GM18502 (cell line): ENCODE measurements around the gene HOATZ.

ENCODE experiments used
- ATAC-seq: cut with Tn5 transposase; IDR thresholded peaks from one replicate; pipeline ENCODE4 v1.9.1; 2021; ENCODE audit warnings: mild to moderate bottlenecking; ENCODE audit not compliant: unreplicated experiment, poor library complexity

HOATZ gene

GRCh38 chr11:111514216-111515031, at the start of gene HOATZ:
TSS of gene HOATZ (plus strand) at chr11:111514778. CDS start at chr11:111514785, 7 bp downstream.
- ATAC-seq, result no peak

DNA sequence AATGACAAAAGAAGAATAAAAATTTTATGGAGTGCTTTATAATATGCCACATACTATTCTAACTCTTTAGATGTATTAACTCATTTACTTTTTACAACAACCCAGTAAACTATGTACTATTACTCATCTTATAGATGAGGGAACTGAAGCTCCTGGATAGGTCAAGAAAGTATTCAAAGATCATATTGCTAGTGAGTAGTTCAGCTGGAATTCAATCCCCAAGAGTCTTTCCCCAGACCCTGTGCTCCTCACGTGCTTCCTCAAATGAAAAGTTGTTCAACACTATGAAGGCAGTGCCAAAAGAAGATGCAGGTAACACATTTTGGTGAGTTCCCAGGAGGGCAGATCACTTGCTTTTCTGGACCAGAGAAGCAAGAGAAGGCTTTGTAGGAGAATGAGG, 49.2 kb upstream of the HOATZ start:
- no peak for ATAC-seq

DNA sequence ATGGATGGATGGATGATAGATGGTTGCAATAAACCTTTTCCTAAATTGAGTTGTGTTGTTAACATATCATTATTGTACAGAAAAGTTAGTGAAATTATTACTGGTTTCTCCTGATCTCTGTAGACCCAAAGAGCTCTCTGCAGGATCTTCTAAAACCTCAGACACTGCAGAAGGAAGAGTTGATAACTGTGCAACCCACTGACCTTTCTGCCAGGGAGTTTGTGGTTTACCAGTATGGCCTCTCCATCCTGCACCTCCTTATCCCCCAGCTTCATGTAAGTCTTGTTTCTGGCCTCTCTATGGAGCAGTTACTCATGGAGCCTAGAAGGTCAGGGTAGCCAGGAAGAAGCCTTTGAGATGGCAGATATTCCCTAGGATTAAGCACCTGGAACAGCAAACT, 48.0 kb upstream of the HOATZ start:
- ATAC-seq, result no peak

DNA sequence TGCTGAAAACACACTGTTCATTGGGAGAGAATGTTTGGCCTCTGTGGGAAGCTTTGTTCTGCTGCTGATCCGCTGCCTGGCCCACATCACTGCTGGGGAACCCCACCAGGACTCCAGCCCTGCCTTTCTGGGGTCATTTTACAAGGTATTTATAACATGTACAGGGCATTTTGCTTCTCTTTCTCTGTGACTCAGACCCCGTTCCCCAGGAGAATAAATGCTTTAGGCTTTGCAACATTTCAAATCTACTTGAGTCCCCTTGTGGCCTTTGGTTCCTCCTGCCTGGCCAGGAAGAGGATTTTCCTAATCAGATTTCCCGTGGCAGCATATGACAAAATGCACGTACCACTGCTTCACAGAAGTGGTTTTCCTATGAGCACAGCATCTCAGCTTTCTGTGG, 45.4 kb upstream of the HOATZ start:
- no peak for ATAC-seq

GRCh38 chr11:111472228-111472627, 42.4 kb upstream of the HOATZ start:
- no peak for ATAC-seq

- ATAC-seq, result no peak
Measured at GRCh38 chr11:111474432-111474831, 40.1 kb upstream of the HOATZ start.

DNA sequence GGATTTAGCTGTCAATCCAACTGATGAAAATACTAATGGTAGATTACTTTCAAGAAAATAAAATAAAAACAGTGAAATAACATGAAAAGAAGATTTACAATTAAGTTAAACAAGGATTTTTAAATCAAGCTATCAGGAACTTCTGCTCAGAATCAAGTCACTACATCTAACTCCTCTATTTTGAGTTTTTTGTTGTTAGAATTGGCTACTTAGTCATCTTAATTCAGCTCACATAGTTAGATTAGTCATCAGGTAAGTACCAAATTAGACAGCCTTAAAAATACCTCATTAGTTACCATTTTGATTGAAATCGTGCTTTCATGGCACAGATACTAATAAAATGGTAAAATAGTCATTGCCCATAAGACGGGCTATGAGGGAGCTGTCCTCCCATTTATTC, 38.2 kb upstream of the HOATZ start:
- ATAC-seq, result no peak

GRCh38 chr11:111476956-111477355, 37.6 kb upstream of the HOATZ start:
- ATAC-seq, result no peak

- ATAC-seq, result no peak
Measured at GRCh38 chr11:111477898-111478297, 36.7 kb upstream of the HOATZ start.

GRCh38 chr11:111479666-111480065, 34.9 kb upstream of the HOATZ start:
- no peak for ATAC-seq

GRCh38 chr11:111483431-111483830, 31.1 kb upstream of the HOATZ start:
- ATAC-seq, result no peak

DNA sequence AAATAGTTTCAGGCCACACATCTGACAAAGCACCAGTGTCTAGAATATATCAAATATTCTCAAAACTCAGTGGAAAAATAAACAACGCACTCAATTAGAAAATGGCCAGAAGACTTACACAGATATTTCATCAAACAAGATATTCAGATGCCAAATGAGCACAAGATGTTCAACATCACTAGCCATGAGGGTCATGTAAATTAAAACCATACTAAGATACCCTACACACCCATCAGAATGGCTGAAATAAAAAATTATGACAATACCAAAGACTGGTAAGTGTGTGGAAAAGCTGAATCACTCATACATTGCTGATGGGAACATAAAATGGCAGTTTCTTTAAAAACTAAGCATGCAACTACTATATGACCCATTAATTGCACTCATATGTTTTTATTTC, 24.1 kb upstream of the HOATZ start:
- ATAC-seq, result no peak

GRCh38 chr11:111494040-111494439, 20.5 kb upstream of the HOATZ start:
- ATAC-seq, result no peak

DNA sequence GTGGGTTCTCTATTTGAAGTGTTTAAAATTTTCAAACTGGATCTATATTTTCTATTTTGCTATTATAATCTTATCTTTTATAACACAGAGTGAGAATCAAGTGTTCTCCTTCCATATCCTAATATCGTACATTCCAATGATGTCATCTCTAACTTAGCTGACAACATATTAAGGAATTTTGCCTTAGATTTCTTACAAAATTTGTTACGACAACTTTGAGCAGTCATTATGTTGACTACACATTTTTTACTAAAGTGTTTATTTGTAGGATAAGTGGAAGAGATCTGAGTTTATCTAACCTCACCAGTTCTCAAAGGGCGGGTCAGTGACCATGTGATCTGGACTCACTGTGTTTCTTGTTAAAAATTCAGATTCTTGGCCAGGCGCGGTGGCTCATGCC, 15.1 kb upstream of the HOATZ start:
- ATAC-seq, result no peak

DNA sequence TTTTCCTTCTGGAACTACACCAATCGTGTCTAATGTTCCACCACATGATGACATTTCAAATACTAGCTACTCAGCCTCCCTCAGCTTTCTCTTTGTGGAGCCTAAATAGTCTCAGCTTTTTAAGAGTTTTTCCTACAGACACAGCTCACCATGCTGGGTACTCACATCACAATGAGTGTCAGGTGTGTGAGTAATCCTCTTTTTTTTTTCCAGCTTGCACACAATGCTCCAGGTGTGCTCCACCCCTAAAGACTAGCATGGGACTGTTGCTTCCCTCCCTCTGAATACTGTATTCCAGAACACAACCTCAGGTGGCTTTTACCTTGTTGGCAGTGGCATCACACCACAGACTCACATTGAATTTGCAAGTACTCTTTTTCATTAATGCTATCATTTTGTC, 14.1 kb upstream of the HOATZ start:
- ATAC-seq, result no peak

GRCh38 chr11:111502611-111503010, 12.0 kb upstream of the HOATZ start:
- no peak for ATAC-seq

DNA sequence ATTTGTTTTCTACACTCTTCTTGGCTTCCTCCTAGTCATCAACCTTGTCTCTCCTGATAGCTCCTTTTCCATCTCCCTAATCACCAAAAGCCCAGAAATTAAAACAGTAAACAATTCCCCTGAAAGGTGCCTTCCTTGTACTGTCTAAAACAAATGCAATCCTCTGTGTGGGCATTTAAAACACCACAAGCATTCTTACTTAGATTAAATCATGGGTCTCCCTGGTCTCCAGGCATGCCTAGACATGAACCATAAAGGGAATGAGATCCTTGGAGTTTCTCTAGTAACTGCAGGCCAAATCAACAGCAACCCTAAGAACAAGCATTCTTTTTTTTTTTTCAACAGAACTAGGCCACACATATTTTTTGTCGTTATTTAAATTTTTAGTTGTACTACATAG, 4.3 kb upstream of the HOATZ start:
- ATAC-seq, result no peak

DNA sequence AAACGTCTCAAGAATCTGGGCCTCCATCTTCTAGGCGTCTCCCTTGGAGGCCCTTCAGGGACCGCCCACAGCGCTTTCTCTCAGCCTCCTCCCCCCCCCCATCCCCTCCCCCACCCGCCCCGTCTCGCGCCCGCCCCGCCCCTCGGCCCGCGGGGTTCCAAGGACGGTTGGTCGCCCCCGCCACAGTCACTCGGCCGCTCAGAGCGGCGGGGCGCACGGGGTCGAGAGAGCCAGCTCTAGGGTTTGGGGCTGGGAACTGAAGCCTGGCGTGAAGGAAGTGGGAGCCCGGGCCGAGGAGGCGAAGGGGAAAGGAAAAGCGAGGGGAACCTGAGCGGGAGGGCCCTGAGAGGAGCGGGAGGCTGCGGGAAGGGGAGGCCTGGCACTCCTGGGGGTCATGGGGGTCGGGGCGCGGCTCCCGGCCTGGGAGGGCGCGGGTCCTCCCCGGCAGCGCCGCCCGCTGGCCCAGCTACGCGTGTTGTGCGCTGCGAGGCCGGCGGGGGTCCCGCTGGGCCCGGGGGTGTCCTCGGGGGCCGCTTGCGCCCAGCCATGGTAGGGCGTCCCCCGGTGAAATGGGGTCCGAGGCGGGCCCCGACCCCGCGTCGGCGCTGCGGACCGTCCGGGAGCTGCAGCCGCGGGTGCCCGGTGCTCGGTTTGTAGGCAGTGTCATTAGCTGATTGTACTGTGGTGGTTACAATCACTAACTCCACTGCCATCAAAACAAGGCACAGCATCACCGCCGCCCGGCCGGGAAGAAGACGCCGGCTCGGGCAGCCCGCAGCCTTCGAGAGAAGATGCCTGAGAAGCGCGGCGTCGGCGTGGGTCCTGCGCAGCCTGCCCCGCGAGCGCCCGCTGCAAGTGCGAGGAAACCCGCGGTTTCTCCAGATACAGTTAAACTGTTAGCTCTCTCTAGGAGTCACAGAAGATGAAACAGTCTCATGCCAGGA, 2.0 kb upstream of the HOATZ start, which contains the start of gene BTG4:
Gene BTG4, minus strand, starts transcription at position 91 of the 944 bp plus-strand sequence. CDS start 13,610 bp downstream, outside the sequence.
- ATAC-seq, result no peak

DNA sequence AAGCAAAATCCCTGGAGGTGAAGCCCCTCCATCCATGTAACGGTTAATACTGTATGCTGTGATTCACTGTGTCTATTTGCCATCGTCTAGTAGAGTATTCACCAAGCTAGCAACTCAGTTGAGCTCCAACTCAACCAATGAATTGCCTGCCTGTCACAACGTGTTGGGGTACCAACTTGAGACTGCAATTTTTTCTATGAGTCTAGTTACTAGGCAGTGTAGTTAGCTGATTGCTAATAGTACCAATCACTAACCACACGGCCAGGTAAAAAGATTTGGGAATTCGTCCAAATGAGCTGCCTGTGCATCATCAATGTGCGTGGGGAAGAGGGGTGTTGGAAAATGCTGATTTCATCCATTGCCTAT, 1.4 kb upstream of the HOATZ start:
- ATAC-seq, result no peak

- no peak for ATAC-seq
Measured at GRCh38 chr11:111515591-111515990, 1.0 kb downstream of the HOATZ start.

DNA sequence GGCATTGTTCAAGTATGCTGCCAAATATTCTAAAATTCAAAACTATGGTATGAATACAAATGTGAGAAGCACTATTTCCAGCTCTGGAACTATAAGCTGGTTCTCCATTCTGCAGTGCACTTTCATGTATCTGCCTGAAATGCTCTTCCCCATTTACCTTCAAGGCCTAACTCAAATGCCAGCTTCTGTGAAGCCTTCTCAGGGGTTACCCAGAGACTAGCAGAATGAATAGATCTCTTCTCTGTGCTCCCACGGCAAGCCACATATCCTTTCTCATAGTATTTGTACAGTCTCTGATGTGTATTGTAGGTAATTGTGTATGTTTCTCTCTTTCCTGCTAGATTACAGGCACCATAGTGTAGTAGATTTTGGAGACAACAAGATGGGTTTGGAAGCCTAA, 4.1 kb downstream of the HOATZ start:
- ATAC-seq, result no peak
